Mammary epithelial cell (primary cell): ENCODE data around the gene XPC.

Source experiments
- CTCF ChIP-seq, 2 donors: IDR thresholded peaks in 1 of 2; conservative IDR thresholded peaks in 1 of 2; 2 replicates each; pipeline ENCODE4 v1.5.1; 2011 to 2012; ENCODE audit warnings: inconsistent platforms in 2 of 2, low read length in 2 of 2, mild to moderate bottlenecking in 2 of 2, control low read depth in 1 of 2, low read depth in 1 of 2; ENCODE audit not compliant: insufficient read depth in 1 of 2; ENCODE audit errors: extremely low read depth in 1 of 2
- EZH2 ChIP-seq: IDR thresholded peaks from 2 replicates; pipeline ENCODE4 v1.6.1; 2012; ENCODE audit warnings: low read length, inconsistent platforms, borderline replicate concordance

- TF ChIP-seq CTCF (conservative IDR thresholded peaks at IDR 0.05 in 1 of 2, IDR thresholded peaks at IDR 0.05 in 1 of 2; ENCODE audit: extremely low read depth in 1 of 2, insufficient read depth in 1 of 2, low read depth in 1 of 2, low read length in 2 of 2) (no peak), EZH2 (no peak)
Observed at GRCh38 chr3:14177580-14178246, 688 bp downstream of the XPC start.
